HG02885 (cell line): Measurements from ENCODE around the gene BCAS4.
"Not testable (repeated sequence)": the region's sequence is repeated elsewhere in the genome, so short reads cannot be mapped to it uniquely, and the experiment has no call there.

Source experiments
- ATAC-seq: cut with Tn5 transposase; IDR thresholded peaks from one replicate; pipeline ENCODE4 v1.9.1; 2021; ENCODE audit warnings: mild to moderate bottlenecking; ENCODE audit not compliant: unreplicated experiment, poor library complexity

The BCAS4 gene

GRCh38 chr20:50769551-50770085, 25.2 kb upstream of the BCAS4 start:
- ATAC-seq: not testable (repeated sequence)

- ATAC-seq: not testable (repeated sequence)
Measured at GRCh38 chr20:50771419-50772080, 23.3 kb upstream of the BCAS4 start.

GRCh38 chr20:50772420-50773185, 22.3 kb upstream of the BCAS4 start:
- no peak for ATAC-seq

GRCh38 chr20:50774515-50774914, 20.3 kb upstream of the BCAS4 start:
- ATAC-seq: no peak

- no peak for ATAC-seq
Measured at GRCh38 chr20:50776122-50776817, 18.6 kb upstream of the BCAS4 start.

GRCh38 chr20:50777373-50777772, 17.5 kb upstream of the BCAS4 start:
- no peak for ATAC-seq

- not testable (repeated sequence) for ATAC-seq
Measured at GRCh38 chr20:50778994-50779393, 15.9 kb upstream of the BCAS4 start.

- no peak for ATAC-seq
Measured at GRCh38 chr20:50783390-50783789, 11.5 kb upstream of the BCAS4 start.

- ATAC-seq: no peak
Measured at GRCh38 chr20:50783903-50784302, 11.0 kb upstream of the BCAS4 start.

- no peak for ATAC-seq
Measured at GRCh38 chr20:50784464-50784863, 10.4 kb upstream of the BCAS4 start.

- ATAC-seq: no peak
Measured at GRCh38 chr20:50786703-50787102, 8.2 kb upstream of the BCAS4 start.

GRCh38 chr20:50787181-50787580, 7.7 kb upstream of the BCAS4 start:
- ATAC-seq: no peak

- no peak for ATAC-seq
Measured at GRCh38 chr20:50788045-50788991, 6.5 kb upstream of the BCAS4 start.

- ATAC-seq: no peak
Measured at GRCh38 chr20:50789968-50790650, 4.8 kb upstream of the BCAS4 start.

- ATAC-seq: peak; percentile 64
Measured at GRCh38 chr20:50790651-50791277, 4.1 kb upstream of the BCAS4 start.

- no peak for ATAC-seq
Measured at GRCh38 chr20:50792708-50793574, 1.9 kb upstream of the BCAS4 start.

GRCh38 chr20:50793575-50794016, 1.3 kb upstream of the BCAS4 start:
- ATAC-seq: not testable (repeated sequence)
